Measurements from ENCODE around the gene LHFPL4. TPM values are rescaled to one million over a fixed set of nuclear protein-coding genes. Genes with fewer than 3 reads are reported as not detected.
"Not testable (repeated sequence)": the region's sequence is repeated elsewhere in the genome, so short reads cannot be mapped to it uniquely, and the experiment has no call there.

LHFPL4 gene
- not detected in 2 replicates for total RNA-seq

- DNase-seq (ENCODE audit: extremely low read depth, low read depth, low spot score): no peak
Observed at GRCh38 chr3:9553021-9553947, at the start of gene LHFPL4. LHFPL4 (minus strand) TSS chr3:9553822; CDS start chr3:9552679, 1,143 bp downstream.

GRCh38 chr3:9602620-9603019, 49.0 kb upstream of the LHFPL4 start:
- DNase-seq (ENCODE audit: extremely low read depth, low read depth, low spot score): no peak

- DNase-seq (ENCODE audit: extremely low read depth, low read depth, low spot score): not testable (repeated sequence)
Observed at GRCh38 chr3:9601006-9601581, 47.5 kb upstream of the LHFPL4 start.

GRCh38 chr3:9600597-9600996, 47.0 kb upstream of the LHFPL4 start:
- DNase-seq (ENCODE audit: extremely low read depth, low read depth, low spot score): no peak

- no peak for DNase-seq (ENCODE audit: extremely low read depth, low read depth, low spot score)
Observed at GRCh38 chr3:9598783-9599387, 45.3 kb upstream of the LHFPL4 start.

- no peak for DNase-seq (ENCODE audit: extremely low read depth, low read depth, low spot score)
Observed at GRCh38 chr3:9595877-9596276, 42.3 kb upstream of the LHFPL4 start.

GRCh38 chr3:9591781-9592180, 38.2 kb upstream of the LHFPL4 start:
- DNase-seq (ENCODE audit: extremely low read depth, low read depth, low spot score): not testable (repeated sequence)

- DNase-seq (ENCODE audit: extremely low read depth, low read depth, low spot score): no peak
Observed at GRCh38 chr3:9590282-9590791, 36.7 kb upstream of the LHFPL4 start.

GRCh38 chr3:9583792-9584191, 30.2 kb upstream of the LHFPL4 start:
- DNase-seq (ENCODE audit: extremely low read depth, low read depth, low spot score): no peak

- no peak for DNase-seq (ENCODE audit: extremely low read depth, low read depth, low spot score)
Observed at GRCh38 chr3:9583371-9583770, 29.7 kb upstream of the LHFPL4 start.

GRCh38 chr3:9582332-9582731, 28.7 kb upstream of the LHFPL4 start:
- DNase-seq (ENCODE audit: extremely low read depth, low read depth, low spot score): no peak

- no peak for DNase-seq (ENCODE audit: extremely low read depth, low read depth, low spot score)
Observed at GRCh38 chr3:9581742-9582141, 28.1 kb upstream of the LHFPL4 start.

GRCh38 chr3:9569054-9569453, 15.4 kb upstream of the LHFPL4 start:
- no peak for DNase-seq (ENCODE audit: extremely low read depth, low read depth, low spot score)

GRCh38 chr3:9565316-9565715, 11.7 kb upstream of the LHFPL4 start:
- DNase-seq (ENCODE audit: extremely low read depth, low read depth, low spot score): no peak

GRCh38 chr3:9563851-9564250, 10.2 kb upstream of the LHFPL4 start:
- DNase-seq (ENCODE audit: extremely low read depth, low read depth, low spot score): no peak

GRCh38 chr3:9560056-9560455, 6.4 kb upstream of the LHFPL4 start:
- DNase-seq (ENCODE audit: extremely low read depth, low read depth, low spot score): not testable (repeated sequence)

- DNase-seq (ENCODE audit: extremely low read depth, low read depth, low spot score): no peak
Observed at GRCh38 chr3:9553948-9554513, 409 bp upstream of the LHFPL4 start.

- DNase-seq (ENCODE audit: extremely low read depth, low read depth, low spot score): no peak
Observed at GRCh38 chr3:9552252-9552999, 1.2 kb downstream of the LHFPL4 start.

- no peak for DNase-seq (ENCODE audit: extremely low read depth, low read depth, low spot score)
Observed at GRCh38 chr3:9550999-9551398, 2.6 kb downstream of the LHFPL4 start.

- no peak for DNase-seq (ENCODE audit: extremely low read depth, low read depth, low spot score)
Observed at GRCh38 chr3:9549600-9549999, 4.0 kb downstream of the LHFPL4 start.
